DOHH2 (cell line): ENCODE data around the gene ACER3.

ENCODE experiments used
- H3F3A ChIP-seq: fragments of 200-600 bp; sonication (generic), shearing (Covaris generic); 2 replicates; pipeline ENCODE4 v1.6.0; 2016; ENCODE audit warnings: antibody characterized with exemption, mild to moderate bottlenecking; ENCODE audit not compliant: control insufficient read depth, insufficient read depth
- H3K27ac ChIP-seq: fragments of 200-600 bp; sonication (generic); 2 replicates; pipeline ENCODE4 v1.5.1; 2014; ENCODE audit warnings: low read depth, mild to moderate bottlenecking, low read length, moderate library complexity
- H3K27me3 ChIP-seq: fragments of 200-600 bp; sonication (generic); 2 replicates; pipeline ENCODE4 v1.6.1; 2014; ENCODE audit warnings: mild to moderate bottlenecking, low read length, mixed read lengths; ENCODE audit not compliant: control insufficient read depth
- H3K36me3 ChIP-seq: fragments of 200-600 bp; sonication (generic); 2 replicates; pipeline ENCODE4 v1.6.1; 2014; ENCODE audit warnings: mild to moderate bottlenecking, low read length, moderate library complexity, mixed read lengths; ENCODE audit not compliant: control insufficient read depth
- H3K4me1 ChIP-seq: fragments of 200-600 bp; sonication (generic); 2 replicates; pipeline ENCODE4 v1.6.1; 2014; ENCODE audit warnings: mild to moderate bottlenecking, low read length, mixed read lengths; ENCODE audit not compliant: control insufficient read depth
- H3K4me2 ChIP-seq: fragments of 200-600 bp; sonication (generic); 2 replicates; pipeline ENCODE4 v1.6.0; 2014; ENCODE audit warnings: mild to moderate bottlenecking, low read length, moderate library complexity
- H3K4me3 ChIP-seq: fragments of 200-600 bp; sonication (generic); 2 replicates; pipeline ENCODE4 v1.5.1; 2014; ENCODE audit warnings: mild to moderate bottlenecking, low read length, mixed read lengths
- H3K79me2 ChIP-seq: fragments of 200-600 bp; sonication (generic); 2 replicates; pipeline ENCODE4 v1.6.1; 2014; ENCODE audit warnings: mild to moderate bottlenecking, low read length, mixed read lengths; ENCODE audit not compliant: control insufficient read depth
- H3K9me2 ChIP-seq: fragments of 200-600 bp; sonication (generic); replicated peaks from 2 replicates; pipeline ENCODE4 v1.6.1; 2014; ENCODE audit warnings: mild to moderate bottlenecking, low read length, mixed read lengths; ENCODE audit not compliant: control insufficient read depth
- H3K9me3 ChIP-seq: fragments of 200-600 bp; sonication (generic); 2 replicates; pipeline ENCODE4 v1.6.1; 2014; ENCODE audit warnings: antibody characterized with exemption, low read length, mixed read lengths; ENCODE audit not compliant: control insufficient read depth, insufficient read depth
- H4K20me1 ChIP-seq: fragments of 200-600 bp; sonication (generic); 2 replicates; pipeline ENCODE4 v1.6.0; 2014; ENCODE audit warnings: low read depth, mild to moderate bottlenecking, antibody characterized with exemption, low read length, moderate library complexity; ENCODE audit not compliant: control insufficient read depth, insufficient read depth
- EZH2phosphoT487 ChIP-seq: fragments of 200-600 bp; sonication (generic); IDR thresholded peaks from 2 replicates; pipeline ENCODE4 v1.6.1; 2017; ENCODE audit warnings: borderline replicate concordance, mild to moderate bottlenecking, antibody characterized with exemption, low read length, moderate library complexity, mixed read lengths
- TF ChIP-seq, protein P1 (sequence below): fragments of 200-600 bp; sonication (generic); IDR thresholded peaks from one replicate; pipeline ENCODE4 v1.5.1; 2014; ENCODE audit warnings: antibody characterized with exemption, mild to moderate bottlenecking, low read depth, low read length; ENCODE audit not compliant: poor library complexity, severe bottlenecking

The ACER3 gene

DNA sequence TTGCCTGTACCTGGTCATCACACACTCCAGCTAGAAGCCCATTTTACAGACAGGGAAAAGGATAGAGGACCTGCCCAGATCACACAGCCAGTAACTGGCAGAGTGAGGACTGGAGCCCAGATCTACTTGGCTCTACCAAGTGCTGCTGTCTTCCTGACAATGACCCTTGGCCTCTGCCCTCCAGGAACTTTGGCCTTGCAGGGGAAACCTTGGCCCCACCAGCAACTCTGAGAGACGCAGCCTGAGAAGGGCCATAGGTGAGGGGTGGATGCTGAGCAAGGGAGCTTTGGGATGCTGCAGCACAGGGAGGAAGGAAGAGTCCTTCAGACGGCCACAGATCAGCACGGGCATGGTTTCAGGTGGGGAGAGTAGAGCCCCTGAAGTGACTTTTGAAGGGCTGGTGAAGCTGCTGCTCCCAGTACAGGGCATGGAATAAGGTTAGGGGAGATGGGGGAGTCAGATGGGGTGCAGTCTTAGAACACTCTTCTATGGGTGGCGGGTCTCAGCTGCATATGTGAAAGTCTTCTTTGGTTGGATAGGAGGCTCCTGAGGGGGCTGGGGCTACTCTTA lies 204.0 kb downstream of the ACER3 start:
- H3K36me3 ChIP-seq: no peaks in the 10 kb centered on the region
- H4K20me1 ChIP-seq: no peaks in the 10 kb centered on the region
- TF ChIP-seq EZH2phosphoT487: no peak
- TF ChIP-seq, protein P1, sequence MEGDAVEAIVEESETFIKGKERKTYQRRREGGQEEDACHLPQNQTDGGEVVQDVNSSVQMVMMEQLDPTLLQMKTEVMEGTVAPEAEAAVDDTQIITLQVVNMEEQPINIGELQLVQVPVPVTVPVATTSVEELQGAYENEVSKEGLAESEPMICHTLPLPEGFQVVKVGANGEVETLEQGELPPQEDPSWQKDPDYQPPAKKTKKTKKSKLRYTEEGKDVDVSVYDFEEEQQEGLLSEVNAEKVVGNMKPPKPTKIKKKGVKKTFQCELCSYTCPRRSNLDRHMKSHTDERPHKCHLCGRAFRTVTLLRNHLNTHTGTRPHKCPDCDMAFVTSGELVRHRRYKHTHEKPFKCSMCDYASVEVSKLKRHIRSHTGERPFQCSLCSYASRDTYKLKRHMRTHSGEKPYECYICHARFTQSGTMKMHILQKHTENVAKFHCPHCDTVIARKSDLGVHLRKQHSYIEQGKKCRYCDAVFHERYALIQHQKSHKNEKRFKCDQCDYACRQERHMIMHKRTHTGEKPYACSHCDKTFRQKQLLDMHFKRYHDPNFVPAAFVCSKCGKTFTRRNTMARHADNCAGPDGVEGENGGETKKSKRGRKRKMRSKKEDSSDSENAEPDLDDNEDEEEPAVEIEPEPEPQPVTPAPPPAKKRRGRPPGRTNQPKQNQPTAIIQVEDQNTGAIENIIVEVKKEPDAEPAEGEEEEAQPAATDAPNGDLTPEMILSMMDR: no peak
- no peaks in the 10 kb centered on the region for H3K9me2 ChIP-seq
- no peak overlapping the region for H3K4me2 ChIP-seq
- peaks cover 30% of the 10 kb centered on the region for H3K27me3 ChIP-seq
- H3K4me1 ChIP-seq: peaks cover 10% of the 10 kb centered on the region
- no peaks in the 10 kb centered on the region for H3K79me2 ChIP-seq
- no peaks in the 10 kb centered on the region for H3F3A ChIP-seq
- no peaks in the 10 kb centered on the region; the same call in 1 of the 2 replicates for H3K9me3 ChIP-seq
- H3K4me3 ChIP-seq: no peak overlapping the region
- H3K27ac ChIP-seq: no peak overlapping the region

DNA sequence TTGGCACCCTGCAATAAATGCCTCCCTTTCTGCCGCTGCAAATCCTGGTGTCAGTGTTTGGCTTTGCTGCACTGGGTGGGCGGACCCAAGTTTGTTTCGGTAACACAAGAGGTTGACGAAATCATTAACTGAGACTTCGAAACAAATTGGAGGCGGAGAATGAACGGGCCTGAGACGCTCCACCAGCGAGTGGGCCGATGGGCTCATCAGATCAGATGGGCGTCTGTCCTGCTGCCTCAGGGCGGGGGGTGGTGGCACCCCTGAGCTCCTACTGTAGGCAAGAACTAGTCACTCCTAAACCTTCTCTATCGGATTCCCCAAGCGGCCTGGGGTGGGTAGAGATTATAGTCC lies 205.1 kb downstream of the ACER3 start:
- Histone ChIP-seq H3K9me2 (no peaks in the 10 kb centered on the region), H3K9me3 (no peaks in the 10 kb centered on the region; the same call in 1 of the 2 replicates), H4K20me1 (no peaks in the 10 kb centered on the region), H3K4me2 (peak overlapping the region; percentile 94), H3K36me3 (no peaks in the 10 kb centered on the region), H3K4me3 (peak overlapping the region; percentile 80), H3K27ac (no peak overlapping the region), H3K79me2 (no peaks in the 10 kb centered on the region), H3K27me3 (peaks cover 22% of the 10 kb centered on the region), H3K4me1 (peaks cover 10% of the 10 kb centered on the region), H3F3A (no peaks in the 10 kb centered on the region)
- TF ChIP-seq EZH2phosphoT487: no peak

DNA sequence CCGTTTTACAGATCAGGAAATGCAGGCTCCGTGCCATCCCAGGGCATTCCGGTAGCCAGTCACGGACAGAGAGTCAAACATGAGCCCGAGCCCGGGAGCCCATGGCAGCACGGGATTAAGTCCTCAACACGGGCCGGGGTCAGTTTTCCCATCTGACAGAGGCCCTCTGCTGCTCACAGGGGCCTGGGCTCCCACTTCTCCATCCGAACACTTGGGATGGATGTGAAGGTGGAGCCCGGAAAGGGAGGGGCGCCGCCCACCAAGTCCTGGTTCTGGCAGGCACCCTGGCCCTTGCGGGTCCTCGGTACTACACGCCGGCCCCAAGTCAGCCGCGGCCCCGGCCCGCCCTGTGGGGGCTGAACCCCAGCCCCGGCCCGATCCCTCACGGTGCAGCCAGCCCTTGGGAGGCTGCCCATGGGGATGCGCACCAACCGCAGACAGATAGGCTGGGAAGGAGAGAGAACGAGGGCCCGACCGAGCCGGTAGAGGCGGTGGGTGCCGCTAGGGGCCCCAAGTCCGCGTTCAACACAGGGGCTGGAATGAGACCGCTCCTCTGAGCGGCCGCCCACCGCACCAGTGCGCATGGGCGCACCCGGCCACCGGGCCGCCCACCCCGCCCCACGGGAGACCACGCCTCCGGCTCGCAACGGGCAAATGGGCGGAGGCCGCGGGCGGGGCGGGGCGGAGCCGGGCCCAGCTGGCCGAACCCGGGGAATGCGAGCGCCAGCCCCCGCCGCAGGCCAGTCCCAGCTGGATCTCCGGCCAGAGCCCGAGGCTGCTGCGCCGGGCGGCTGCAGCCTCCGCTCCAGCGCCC lies 205.7 kb downstream of the ACER3 start, which contains the start of gene CAPN5:
Gene CAPN5, plus strand, starts transcription at position 743 of the 814 bp plus-strand sequence. CDS start 17,916 bp downstream, outside the sequence.
- Histone ChIP-seq H3K9me3 (no peaks in the 10 kb centered on the region; the same call in 1 of the 2 replicates), H3K79me2 (no peaks in the 10 kb centered on the region), H3K27ac (no peak within 1 kb of the TSS), H4K20me1 (no peaks in the 10 kb centered on the region), H3K27me3 (peaks cover 22% of the 10 kb centered on the region), H3K36me3 (no peaks in the 10 kb centered on the region), H3F3A (no peaks in the 10 kb centered on the region), H3K4me3 (peak within 1 kb of the TSS; percentile 80), H3K4me2 (peak within 1 kb of the TSS; percentile 94), H3K4me1 (peaks cover 10% of the 10 kb centered on the region), H3K9me2 (no peaks in the 10 kb centered on the region)
- TF ChIP-seq, protein P1: peak; percentile 56
- no peak for TF ChIP-seq EZH2phosphoT487

DNA sequence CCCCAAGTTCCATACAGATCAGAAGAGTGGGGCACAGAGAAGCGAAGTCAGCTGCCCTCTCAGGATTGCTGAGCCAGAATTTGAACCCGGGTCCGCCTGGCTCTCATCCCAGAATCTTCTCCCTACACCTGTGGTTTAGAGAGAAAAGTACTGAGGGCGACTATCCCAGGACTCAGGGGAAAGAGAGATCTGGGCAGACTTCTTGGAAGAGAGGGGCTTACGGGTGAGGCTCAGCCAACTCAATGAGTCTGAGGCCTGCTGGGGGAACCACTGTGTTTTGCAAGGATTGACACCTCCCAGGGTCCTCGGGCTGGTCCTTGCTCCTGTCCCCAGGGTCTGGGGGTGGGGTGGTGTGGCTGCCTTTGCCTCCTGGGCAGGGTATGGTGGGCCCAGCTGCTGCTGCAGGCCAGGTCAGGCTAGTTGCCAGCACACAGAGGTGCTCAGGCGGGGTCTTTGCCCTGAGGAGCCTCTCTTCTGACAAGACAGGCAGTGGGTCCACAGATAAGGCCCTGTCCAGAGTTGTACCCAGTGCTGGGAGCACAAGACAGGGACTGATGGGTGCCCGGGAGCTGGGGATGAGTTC lies 207.2 kb downstream of the ACER3 start:
- TF ChIP-seq, protein P1: no peak
- TF ChIP-seq EZH2phosphoT487: no peak
- Histone ChIP-seq H3K79me2 (no peaks in the 10 kb centered on the region), H3K27ac (no peak overlapping the region), H3K9me2 (no peaks in the 10 kb centered on the region), H3K27me3 (peaks cover 22% of the 10 kb centered on the region), H3K9me3 (no peaks in the 10 kb centered on the region), H4K20me1 (no peaks in the 10 kb centered on the region), H3K36me3 (no peaks in the 10 kb centered on the region), H3K4me1 (peaks cover 10% of the 10 kb centered on the region), H3K4me3 (no peak overlapping the region), H3F3A (no peaks in the 10 kb centered on the region), H3K4me2 (no peak overlapping the region)
